ENCODE measurements around the gene LRRC30. TPM values are rescaled to one million over a fixed set of nuclear protein-coding genes. Genes with fewer than 3 reads are reported as not detected.

The LRRC30 gene
- total RNA-seq, 1 experiment from 2014 or later = not detected

DNA sequence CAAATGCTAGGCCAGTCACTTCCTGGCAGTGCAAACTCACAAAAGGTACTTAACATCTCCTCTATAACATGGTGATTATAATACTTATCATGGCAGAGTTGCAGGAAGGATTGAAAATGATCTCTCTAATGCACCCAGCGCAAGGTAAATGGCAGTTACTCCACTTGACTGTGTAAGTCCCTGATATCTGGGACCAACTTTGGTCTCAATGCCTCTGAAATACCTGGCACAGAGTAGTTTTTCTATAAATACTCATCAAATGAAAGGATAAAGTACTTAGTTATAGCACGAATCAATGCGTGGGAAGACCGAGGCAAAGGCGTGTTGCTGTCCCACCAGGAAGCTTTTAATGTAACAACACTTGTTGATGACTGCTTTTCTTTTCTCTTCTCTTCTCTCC, 24.8 kb downstream of the LRRC30 start:
- Histone ChIP-seq H3K9ac (ENCODE audit: low read length) (no peak overlapping the region), H2AFZ (ENCODE audit: low read length) (no peak overlapping the region), H3K4me1 (ENCODE audit: insufficient read depth, low read length) (no peaks in the 10 kb centered on the region), H3K9me2 (replicated peaks; ENCODE audit: low read length) (no peaks in the 10 kb centered on the region), H3F3A (ENCODE audit: low read length, unreplicated experiment) (no peaks in the 10 kb centered on the region), H3K4me3 (ENCODE audit: low read length) (no peak overlapping the region), H3K79me2 (ENCODE audit: low read length) (no peaks in the 10 kb centered on the region), H3K27me3 (ENCODE audit: low read length) (peaks cover 70% of the 10 kb centered on the region), H3K27ac (ENCODE audit: low read length) (no peak overlapping the region), H3K36me3 (ENCODE audit: low read depth, low read length) (no peaks in the 10 kb centered on the region), H3K4me2 (ENCODE audit: low read length) (no peak overlapping the region), H4K20me1 (ENCODE audit: low read length) (no peaks in the 10 kb centered on the region), H3K9me3 (ENCODE audit: low read length) (no peaks in the 10 kb centered on the region)
- no TSS peak for BruUV-seq (replicated peaks)
- ChIA-PET POLR2A (ENCODE audit: unreplicated experiment) (no interaction called here), CTCF (interaction anchor here (0.7 kb wide), 1 partner anchor 33 kb away, joined by 7 read pairs; no protein-coding TSS in a partner anchor)
- no peak for ATAC-seq
- intact Hi-C loops (cut with micrococcal nuclease) = no loop called here
- TF ChIP-seq EZH2 (IDR thresholded peaks at IDR 0.05; ENCODE audit: low read length, unreplicated experiment) (no peak), EZH2phosphoT487 (IDR thresholded peaks at IDR 0.05; ENCODE audit: borderline replicate concordance, low read length) (no peak)
- TF ChIP-seq, protein P1, sequence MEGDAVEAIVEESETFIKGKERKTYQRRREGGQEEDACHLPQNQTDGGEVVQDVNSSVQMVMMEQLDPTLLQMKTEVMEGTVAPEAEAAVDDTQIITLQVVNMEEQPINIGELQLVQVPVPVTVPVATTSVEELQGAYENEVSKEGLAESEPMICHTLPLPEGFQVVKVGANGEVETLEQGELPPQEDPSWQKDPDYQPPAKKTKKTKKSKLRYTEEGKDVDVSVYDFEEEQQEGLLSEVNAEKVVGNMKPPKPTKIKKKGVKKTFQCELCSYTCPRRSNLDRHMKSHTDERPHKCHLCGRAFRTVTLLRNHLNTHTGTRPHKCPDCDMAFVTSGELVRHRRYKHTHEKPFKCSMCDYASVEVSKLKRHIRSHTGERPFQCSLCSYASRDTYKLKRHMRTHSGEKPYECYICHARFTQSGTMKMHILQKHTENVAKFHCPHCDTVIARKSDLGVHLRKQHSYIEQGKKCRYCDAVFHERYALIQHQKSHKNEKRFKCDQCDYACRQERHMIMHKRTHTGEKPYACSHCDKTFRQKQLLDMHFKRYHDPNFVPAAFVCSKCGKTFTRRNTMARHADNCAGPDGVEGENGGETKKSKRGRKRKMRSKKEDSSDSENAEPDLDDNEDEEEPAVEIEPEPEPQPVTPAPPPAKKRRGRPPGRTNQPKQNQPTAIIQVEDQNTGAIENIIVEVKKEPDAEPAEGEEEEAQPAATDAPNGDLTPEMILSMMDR (conservative IDR thresholded peaks at IDR 0.05; ENCODE audit: low read depth, low read length) = no peak
- no peak for DNase-seq

DNA sequence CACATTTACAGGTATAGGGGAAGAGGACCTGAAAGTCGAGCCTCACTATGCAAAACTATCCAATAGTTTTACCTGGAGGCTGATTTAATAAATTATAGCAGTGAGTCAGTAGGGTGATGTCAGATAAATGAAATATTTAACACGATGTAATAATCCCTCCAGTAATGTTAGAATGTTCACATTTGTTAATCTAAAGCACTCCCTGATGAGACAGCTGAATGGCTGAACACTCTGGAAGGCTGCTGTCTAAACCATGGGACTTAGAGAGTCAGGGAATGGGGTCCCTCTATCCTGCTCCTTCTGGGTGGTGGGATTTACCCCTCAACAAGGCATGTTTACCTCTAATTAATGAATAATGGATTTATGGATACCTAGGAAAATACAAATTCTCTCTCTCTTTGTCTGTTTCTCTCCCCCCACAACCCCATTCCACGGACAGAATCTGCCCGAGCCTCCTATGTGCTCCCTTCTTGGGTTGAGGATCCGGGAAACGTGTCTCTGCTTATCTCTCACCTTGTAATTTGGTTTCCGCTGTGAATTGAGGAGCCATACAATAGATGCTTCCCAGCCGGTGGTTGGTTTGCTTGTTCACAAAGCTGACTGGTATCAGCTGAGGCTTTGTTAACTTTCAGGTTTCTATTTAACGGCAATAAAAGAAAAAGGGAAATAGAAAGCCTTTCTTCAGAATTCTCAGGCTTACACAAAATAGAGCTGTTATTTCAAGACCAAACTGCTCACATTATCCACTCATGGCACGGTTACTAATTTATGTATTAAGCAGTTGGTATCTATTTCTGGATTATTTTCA, 25.9 kb downstream of the LRRC30 start:
- H3K9ac ChIP-seq (ENCODE audit: low read length) = no peak overlapping the region
- no peaks in the 10 kb centered on the region for H4K20me1 ChIP-seq (ENCODE audit: low read length)
- CTCF ChIA-PET = no interaction called here
- ATAC-seq = no peak
- no peaks in the 10 kb centered on the region for H3K9me3 ChIP-seq (ENCODE audit: low read length)
- H3K9me2 ChIP-seq (replicated peaks; ENCODE audit: low read length) = no peaks in the 10 kb centered on the region
- H2AFZ ChIP-seq (ENCODE audit: low read length) = no peak overlapping the region
- no peaks in the 10 kb centered on the region for H3K79me2 ChIP-seq (ENCODE audit: low read length)
- H3K4me2 ChIP-seq (ENCODE audit: low read length) = no peak overlapping the region
- H3K4me3 ChIP-seq (ENCODE audit: low read length) = no peak overlapping the region
- TF ChIP-seq, protein P1 (conservative IDR thresholded peaks at IDR 0.05; ENCODE audit: low read depth, low read length) = no peak
- TF ChIP-seq EZH2 (IDR thresholded peaks at IDR 0.05; ENCODE audit: low read length, unreplicated experiment) (no peak), EZH2phosphoT487 (IDR thresholded peaks at IDR 0.05; ENCODE audit: borderline replicate concordance, low read length) (no peak)
- no peak for DNase-seq
- no peaks in the 10 kb centered on the region for H3K36me3 ChIP-seq (ENCODE audit: low read depth, low read length)
- H3K4me1 ChIP-seq (ENCODE audit: insufficient read depth, low read length) = no peaks in the 10 kb centered on the region
- POLR2A ChIA-PET (ENCODE audit: unreplicated experiment) = no interaction called here
- H3K27me3 ChIP-seq (ENCODE audit: low read length) = peaks cover 78% of the 10 kb centered on the region
- intact Hi-C loops (cut with micrococcal nuclease) = no loop called here
- H3K27ac ChIP-seq (ENCODE audit: low read length) = no peak overlapping the region
- BruUV-seq (replicated peaks) = no TSS peak
- H3F3A ChIP-seq (ENCODE audit: low read length, unreplicated experiment) = no peaks in the 10 kb centered on the region

DNA sequence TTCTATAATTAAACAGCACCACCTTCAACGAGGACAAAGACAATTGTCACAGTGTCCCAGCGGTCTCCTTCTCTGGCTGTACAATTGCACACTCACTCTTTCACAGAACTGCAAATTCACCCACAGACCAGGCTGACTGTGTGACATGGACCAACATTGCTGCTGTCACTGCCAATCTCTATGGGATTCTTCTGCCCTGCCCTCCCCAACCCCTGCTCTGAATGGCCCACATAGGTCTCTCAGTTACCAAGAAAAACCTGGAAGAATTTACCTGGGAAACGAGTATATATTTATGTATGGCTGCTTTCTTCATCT, 26.5 kb downstream of the LRRC30 start:
- no peaks in the 10 kb centered on the region for H3F3A ChIP-seq (ENCODE audit: low read length, unreplicated experiment)
- H3K4me1 ChIP-seq (ENCODE audit: insufficient read depth, low read length) = no peaks in the 10 kb centered on the region
- no TSS peak for BruUV-seq (replicated peaks)
- no peaks in the 10 kb centered on the region for H3K36me3 ChIP-seq (ENCODE audit: low read depth, low read length)
- ATAC-seq = no peak
- H3K27ac ChIP-seq (ENCODE audit: low read length) = no peak overlapping the region
- ChIA-PET CTCF (no interaction called here), POLR2A (ENCODE audit: unreplicated experiment) (no interaction called here)
- H3K4me3 ChIP-seq (ENCODE audit: low read length) = no peak overlapping the region
- no peaks in the 10 kb centered on the region for H4K20me1 ChIP-seq (ENCODE audit: low read length)
- no peak for TF ChIP-seq EZH2 (IDR thresholded peaks at IDR 0.05; ENCODE audit: low read length, unreplicated experiment)
- no peak for TF ChIP-seq EZH2phosphoT487 (IDR thresholded peaks at IDR 0.05; ENCODE audit: borderline replicate concordance, low read length)
- H3K9ac ChIP-seq (ENCODE audit: low read length) = no peak overlapping the region
- intact Hi-C loops (cut with micrococcal nuclease) = no loop called here
- H3K4me2 ChIP-seq (ENCODE audit: low read length) = no peak overlapping the region
- DNase-seq = no peak
- H3K79me2 ChIP-seq (ENCODE audit: low read length) = no peaks in the 10 kb centered on the region
- peaks cover 74% of the 10 kb centered on the region for H3K27me3 ChIP-seq (ENCODE audit: low read length)
- no peaks in the 10 kb centered on the region for H3K9me2 ChIP-seq (replicated peaks; ENCODE audit: low read length)
- H2AFZ ChIP-seq (ENCODE audit: low read length) = no peak overlapping the region
- H3K9me3 ChIP-seq (ENCODE audit: low read length) = no peaks in the 10 kb centered on the region

Data from PC-3 (cell line).